Thyroid gland (tissue), 4 donors: ENCODE measurements around the gene PDE8B.

Experiments
- CTCF ChIP-seq, 6 experiments: fragments of 200-600 bp in 3 of 6; fragments of 450-650 bp in 3 of 6; sonication (generic) in 3 of 6; IDR thresholded peaks; one replicate each; pipeline ENCODE4 v1.5.1; 2016 to 2019; ENCODE audit warnings: antibody characterized with exemption in 6 of 6, mild to moderate bottlenecking in 2 of 6, inconsistent platforms in 1 of 6, moderate library complexity in 1 of 6
- POLR2A ChIP-seq, 2 donors: fragments of 450-650 bp; IDR thresholded peaks; one replicate each; pipeline ENCODE4 v1.6.1; 2017; ENCODE audit warnings: antibody characterized with exemption in 2 of 2, mild to moderate bottlenecking in 2 of 2, moderate library complexity in 1 of 2

- no peak for TF ChIP-seq CTCF (IDR thresholded peaks at IDR 0.05)
- no peak for TF ChIP-seq POLR2A (IDR thresholded peaks at IDR 0.05)
These were observed 115.6 kb downstream of the PDE8B start for GRCh38 chr5:77325921-77326541.
